Kidney (tissue), 14 donors: ENCODE results near the gene GIMAP6. TPM values are rescaled to one million over a fixed set of nuclear protein-coding genes. Genes with fewer than 3 reads are reported as not detected.
A peak's percentile ranks its signal among the peaks of the same experiment; 100 is the strongest.

Experiments
- DNase-seq, 5 donors: peaks; one replicate each; pipeline ENCODE4 v3.0.0-alpha.2; 2013 to 2020
- FAIRE-seq: peaks from 2 replicates; lab custom pipeline; 2012; peaks lifted over from hg19 to GRCh38; lab: Jason Lieb, UNC
- H3K27ac ChIP-seq, 2 donors: one replicate each; pipeline ENCODE4 v1.7.0; 2013; ENCODE audit warnings: low read depth in 2 of 2, low read length in 2 of 2, inconsistent platforms in 1 of 2
- H3K27me3 ChIP-seq: one replicate; pipeline ENCODE4 v1.7.1; 2013; ENCODE audit warnings: low read length, inconsistent platforms; ENCODE audit not compliant: control insufficient read depth, insufficient read depth
- H3K36me3 ChIP-seq, 3 donors: one replicate each; pipeline versions ENCODE4 v1.7.0 to v1.7.1; 2013; ENCODE audit warnings: low read length in 3 of 3, control low read depth in 1 of 3, inconsistent platforms in 1 of 3; ENCODE audit not compliant: insufficient read depth in 3 of 3, control insufficient read depth in 2 of 3
- H3K4me1 ChIP-seq, 3 donors: one replicate each; pipeline versions ENCODE4 v1.7.0 to v1.7.1; 2013; ENCODE audit warnings: low read length in 3 of 3, inconsistent platforms in 1 of 3, low read depth in 1 of 3; ENCODE audit not compliant: control insufficient read depth in 2 of 3, insufficient read depth in 2 of 3
- H3K4me3 ChIP-seq, 3 donors: one replicate each; pipeline versions ENCODE4 v1.7.0 to v1.8.1; 2013; ENCODE audit warnings: low read length in 3 of 3, control low read depth in 1 of 3, inconsistent platforms in 1 of 3
- H3K9ac ChIP-seq, 3 donors: one replicate each; pipeline versions ENCODE4 v1.7.0 to v1.7.1; 2013; ENCODE audit warnings: low read length in 3 of 3, control low read depth in 1 of 3, inconsistent platforms in 1 of 3
- H3K9me3 ChIP-seq, 3 donors: one replicate each; pipeline versions ENCODE4 v1.7.0 to v1.7.1; 2013; ENCODE audit warnings: low read length in 3 of 3, control low read depth in 1 of 3, inconsistent platforms in 1 of 3; ENCODE audit not compliant: control insufficient read depth in 2 of 3, insufficient read depth in 1 of 3
- CTCF ChIP-seq: IDR thresholded peaks from 3 replicates; pipeline ENCODE4 v1.5.1; 2012; ENCODE audit warnings: mild to moderate bottlenecking, moderate library complexity, borderline replicate concordance; ENCODE audit not compliant: insufficient read depth; ENCODE audit errors: extremely low read depth
- intact Hi-C: fragments of 100-400 bp; cut with DNase I; formaldehyde crosslinking; loops from one replicate; pipeline ENCODE4 v1.11.1; 2022
- polyA plus RNA-seq: library from polyadenylated mRNA; stranded (reverse); fragments of 350-450 nt; fragmentation: Illumina TruSeq; extraction: RNeasy Lipid Tissue Mini Kit (QIAGEN cat#74804); gene quantifications from one replicate; pipeline ENCODE4 v1.2.3, GENCODE V29; 2014; ENCODE audit warnings: low read depth, low replicate concordance; ENCODE audit not compliant: insufficient read depth
- total RNA-seq: library from RNA; stranded (reverse); fragmentation: NEBNext Ultra II Directional; extraction: Animal tissue kit (Norgen Biotek cat#: 25700); gene quantifications from one replicate; pipeline ENCODE4 v1.2.1, GENCODE V29; 2021
- donor health status: control.
- donor health status: control.
- donor health status: control.
- donor health status: control.
- donor health status: control.
- donor health status: DM: yes; HTN: yes; CAD: no.
- donor health status: Normal renal cell carcinoma (clear cell type).

GIMAP6 gene
- total and polyA plus RNA-seq, 2 donors from 2014 or later = 14.3 to 48.7 TPM

- peak in 1 of 5 donors; percentile 11 for DNase-seq
- Histone ChIP-seq H3K36me3 (peaks cover 0 to 2% (median 0%) of the 10 kb centered on the region in 3 donors), H3K27ac (peak overlapping the region; percentile 72 to 82), H3K27me3 (no peaks in the 10 kb centered on the region), H3K9me3 (no peaks in the 10 kb centered on the region), H3K4me3 (no peak overlapping the region), H3K9ac (no peak overlapping the region), H3K4me1 (peaks cover 0 to 7% (median 0%) of the 10 kb centered on the region in 3 donors)
- intact Hi-C loops = no loop called here
- no peak for TF ChIP-seq CTCF
- no peak for FAIRE-seq
These were observed 2.8 kb downstream of the GIMAP6 start for GRCh38 chr7:150629347-150629746.

- TF ChIP-seq CTCF = no peak
- no peak for DNase-seq
- Histone ChIP-seq H3K27ac (peak overlapping the region in 1 of 2 donors; percentile 41), H3K9me3 (no peaks in the 10 kb centered on the region), H3K4me3 (no peak overlapping the region), H3K27me3 (no peaks in the 10 kb centered on the region), H3K36me3 (peaks cover 0 to 2% (median 0%) of the 10 kb centered on the region in 3 donors), H3K9ac (no peak overlapping the region), H3K4me1 (peaks cover 0 to 7% (median 0%) of the 10 kb centered on the region in 3 donors)
- intact Hi-C loops = no loop called here
- no peak for FAIRE-seq
These were observed 4.2 kb downstream of the GIMAP6 start for GRCh38 chr7:150627959-150628358.

GRCh38 chr7:150626696-150627095 lies 5.5 kb downstream of the GIMAP6 start:
- intact Hi-C loops = no loop called here

More at GRCh38 chr7:150626696-150627095, 5.5 kb downstream of the GIMAP6 start:
- Histone ChIP-seq H3K9ac (no peak overlapping the region), H3K4me3 (no peak overlapping the region), H3K27ac (peak overlapping the region in 1 of 2 donors; percentile 5), H3K36me3 (peaks cover 0 to 2% (median 0%) of the 10 kb centered on the region in 3 donors), H3K9me3 (no peaks in the 10 kb centered on the region), H3K27me3 (no peaks in the 10 kb centered on the region), H3K4me1 (peaks cover 0 to 7% (median 0%) of the 10 kb centered on the region in 3 donors)
- DNase-seq (no peak), FAIRE-seq (no peak)
- no peak for TF ChIP-seq CTCF
